ENCODE measurements around the gene UBXN4. TPM values are rescaled to one million over a fixed set of nuclear protein-coding genes. Genes with fewer than 3 reads are reported as not detected.
"Not testable (repeated sequence)": the region's sequence is repeated elsewhere in the genome, so short reads cannot be mapped to it uniquely, and the experiment has no call there.

UBXN4 gene
- total RNA-seq, 2 donors from 2014 or later: 106 to 117 TPM

- DNase-seq: no peak
- Histone ChIP-seq H3K4me1 (no peaks in the 10 kb centered on the region), H3K27ac (no peak overlapping the region), H3K4me3 (no peak overlapping the region), H3K36me3 (no peaks in the 10 kb centered on the region), H3K9ac (ENCODE audit: low read depth in 2 of 2, low read length in 2 of 2) (no peak overlapping the region), H3K27me3 (no peaks in the 10 kb centered on the region), H3K9me3 (no peaks in the 10 kb centered on the region)
- TF ChIP-seq CTCF (IDR thresholded peaks at IDR 0.05): no peak
- intact Hi-C loops (cut with DNase I): loop anchor here (5.0 kb wide), 1 partner anchor 236 kb away; no protein-coding TSS in a partner anchor
Measured at GRCh38 chr2:135708159-135708558, 33.5 kb upstream of the UBXN4 start.

- intact Hi-C loops (cut with DNase I): loop anchor here (2.0 to 5.0 kb wide), 2 partner anchors 238 to 705 kb away; no protein-coding TSS in a partner anchor
- DNase-seq: peak; percentile 56
Measured at GRCh38 chr2:135709992-135710391, 31.7 kb upstream of the UBXN4 start.

DNA sequence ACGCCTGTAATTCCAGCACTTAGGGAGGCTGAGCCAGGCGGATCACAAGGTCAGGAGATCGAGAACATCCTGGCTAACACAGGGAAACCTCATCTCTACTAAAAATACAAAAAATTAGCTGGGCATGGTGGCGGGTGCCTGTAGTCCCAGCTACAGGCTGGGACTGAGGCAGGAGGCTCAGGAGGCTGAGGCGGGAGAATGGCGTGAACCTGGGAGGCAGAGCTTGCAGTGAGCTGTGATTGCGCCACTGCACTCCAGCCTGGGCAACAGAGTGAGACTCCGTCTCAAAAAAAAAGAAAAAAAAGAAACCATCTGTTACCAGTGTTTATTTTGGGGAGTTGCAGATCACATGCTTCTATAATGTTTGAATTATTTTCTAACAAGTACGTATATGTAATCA, 26.6 kb upstream of the UBXN4 start:
- H3K27me3 ChIP-seq; H3K9ac ChIP-seq (ENCODE audit: low read depth in 2 of 2, low read length in 2 of 2); H3K9me3 ChIP-seq; H3K4me1 ChIP-seq; H3K27ac ChIP-seq; intact Hi-C loops (cut with DNase I); H3K4me3 ChIP-seq; H3K36me3 ChIP-seq; DNase-seq: not testable (repeated sequence)

More at GRCh38 chr2:135709992-135710391, 31.7 kb upstream of the UBXN4 start:
- H3K36me3 ChIP-seq: no peaks in the 10 kb centered on the region
- no peak overlapping the region for H3K4me3 ChIP-seq
- peak; percentile 97 for TF ChIP-seq CTCF (IDR thresholded peaks at IDR 0.05)
- no peak overlapping the region for H3K9ac ChIP-seq (ENCODE audit: low read depth in 2 of 2, low read length in 2 of 2)
- no peak overlapping the region for H3K27ac ChIP-seq
- no peaks in the 10 kb centered on the region for H3K4me1 ChIP-seq
- no peaks in the 10 kb centered on the region for H3K9me3 ChIP-seq
- no peaks in the 10 kb centered on the region for H3K27me3 ChIP-seq

GRCh38 chr2:135728064-135728743, 13.5 kb upstream of the UBXN4 start:
- Histone ChIP-seq H3K9ac (ENCODE audit: low read depth in 2 of 2, low read length in 2 of 2) (no peak overlapping the region), H3K4me1 (no peaks in the 10 kb centered on the region), H3K4me3 (no peak overlapping the region), H3K27ac (no peak overlapping the region), H3K27me3 (no peaks in the 10 kb centered on the region), H3K36me3 (no peaks in the 10 kb centered on the region), H3K9me3 (no peaks in the 10 kb centered on the region)
- no peak for TF ChIP-seq CTCF (IDR thresholded peaks at IDR 0.05)
- intact Hi-C loops (cut with DNase I): no loop called here
- no peak for DNase-seq

- no peak for TF ChIP-seq CTCF (IDR thresholded peaks at IDR 0.05)
- H3K4me1 ChIP-seq: no peaks in the 10 kb centered on the region
- no peak overlapping the region for H3K9ac ChIP-seq (ENCODE audit: low read depth in 2 of 2, low read length in 2 of 2)
- intact Hi-C loops (cut with DNase I): no loop called here
- no peaks in the 10 kb centered on the region for H3K27me3 ChIP-seq
- H3K27ac ChIP-seq: no peak overlapping the region
- no peak overlapping the region for H3K4me3 ChIP-seq
- H3K9me3 ChIP-seq: no peaks in the 10 kb centered on the region
- no peaks in the 10 kb centered on the region for H3K36me3 ChIP-seq
- DNase-seq: no peak
Measured at GRCh38 chr2:135732561-135732960, 9.1 kb upstream of the UBXN4 start.

GRCh38 chr2:135733045-135733444, 8.6 kb upstream of the UBXN4 start:
- no peak for TF ChIP-seq CTCF (IDR thresholded peaks at IDR 0.05)
- Histone ChIP-seq H3K27me3 (no peaks in the 10 kb centered on the region), H3K4me3 (no peak overlapping the region), H3K27ac (no peak overlapping the region), H3K4me1 (no peaks in the 10 kb centered on the region), H3K9ac (ENCODE audit: low read depth in 2 of 2, low read length in 2 of 2) (no peak overlapping the region), H3K9me3 (no peaks in the 10 kb centered on the region), H3K36me3 (no peaks in the 10 kb centered on the region)
- no peak for DNase-seq
- intact Hi-C loops (cut with DNase I): no loop called here
